Epithelial cell of esophagus (primary cell): ENCODE results near the gene SORCS2.

ENCODE experiments used
- DNase-seq: peaks from one replicate; pipeline ENCODE4 v3.0.0; 2010; ENCODE audit warnings: low read depth
- H3K4me3 ChIP-seq: 2 replicates; pipeline ENCODE4 v1.5.1; 2011; ENCODE audit warnings: mild to moderate bottlenecking, low read length, control low read depth
- TF ChIP-seq, protein P1 (sequence below): IDR thresholded peaks from 2 replicates; pipeline ENCODE4 v1.5.1; 2011; ENCODE audit warnings: low read depth, mild to moderate bottlenecking, low read length, control low read depth, inconsistent platforms; ENCODE audit not compliant: insufficient read depth; ENCODE audit errors: missing control alignments

The SORCS2 gene

DNA sequence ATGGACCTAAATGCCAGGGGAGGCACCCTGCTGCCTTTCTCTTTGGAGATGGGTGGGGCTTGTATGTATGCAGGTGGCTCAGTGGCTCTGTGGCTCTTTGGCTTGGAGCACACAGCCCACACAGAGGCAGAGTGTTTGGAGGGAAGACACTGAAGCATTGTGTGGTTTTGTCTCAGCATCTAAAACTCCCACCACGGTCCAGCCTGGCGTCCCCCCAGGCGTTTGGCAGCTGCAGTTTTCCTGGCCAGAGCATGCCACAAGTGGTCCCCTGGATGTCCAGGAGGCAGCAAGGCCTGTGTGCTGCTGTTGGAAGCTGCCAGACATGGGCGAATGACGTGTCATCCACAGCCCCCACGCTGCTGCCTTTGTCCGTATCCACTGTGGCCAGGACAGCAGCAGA lies 274.6 kb downstream of the SORCS2 start:
- TF ChIP-seq, protein P1, sequence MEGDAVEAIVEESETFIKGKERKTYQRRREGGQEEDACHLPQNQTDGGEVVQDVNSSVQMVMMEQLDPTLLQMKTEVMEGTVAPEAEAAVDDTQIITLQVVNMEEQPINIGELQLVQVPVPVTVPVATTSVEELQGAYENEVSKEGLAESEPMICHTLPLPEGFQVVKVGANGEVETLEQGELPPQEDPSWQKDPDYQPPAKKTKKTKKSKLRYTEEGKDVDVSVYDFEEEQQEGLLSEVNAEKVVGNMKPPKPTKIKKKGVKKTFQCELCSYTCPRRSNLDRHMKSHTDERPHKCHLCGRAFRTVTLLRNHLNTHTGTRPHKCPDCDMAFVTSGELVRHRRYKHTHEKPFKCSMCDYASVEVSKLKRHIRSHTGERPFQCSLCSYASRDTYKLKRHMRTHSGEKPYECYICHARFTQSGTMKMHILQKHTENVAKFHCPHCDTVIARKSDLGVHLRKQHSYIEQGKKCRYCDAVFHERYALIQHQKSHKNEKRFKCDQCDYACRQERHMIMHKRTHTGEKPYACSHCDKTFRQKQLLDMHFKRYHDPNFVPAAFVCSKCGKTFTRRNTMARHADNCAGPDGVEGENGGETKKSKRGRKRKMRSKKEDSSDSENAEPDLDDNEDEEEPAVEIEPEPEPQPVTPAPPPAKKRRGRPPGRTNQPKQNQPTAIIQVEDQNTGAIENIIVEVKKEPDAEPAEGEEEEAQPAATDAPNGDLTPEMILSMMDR, result no peak
- H3K4me3 ChIP-seq, result no peak overlapping the region
- DNase-seq, result no peak

- no peak for DNase-seq
- TF ChIP-seq, protein P1, result no peak
- H3K4me3 ChIP-seq, result no peak overlapping the region
These were observed 275.1 kb downstream of the SORCS2 start for GRCh38 chr4:7467471-7467870.

GRCh38 chr4:7469023-7469422 lies 276.7 kb downstream of the SORCS2 start:
- no peak for DNase-seq

DNA sequence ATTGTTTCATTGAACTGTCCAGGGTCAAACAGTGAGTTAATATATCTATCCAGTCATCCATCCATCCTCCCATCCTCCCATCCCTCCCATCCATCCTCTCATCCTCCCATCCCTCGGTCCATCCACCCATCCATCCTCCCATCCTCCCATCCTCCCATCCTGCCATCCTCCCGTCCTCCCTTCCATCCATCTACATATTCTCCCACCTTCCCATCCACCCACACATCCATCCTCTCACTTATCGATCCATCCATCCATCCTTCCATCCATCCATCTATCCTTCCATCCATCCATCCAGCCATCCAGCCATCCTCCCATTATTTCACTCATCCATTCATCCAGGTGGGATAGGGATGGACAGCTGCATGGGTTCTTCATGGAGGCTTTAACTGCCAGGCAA lies 277.8 kb downstream of the SORCS2 start:
- DNase-seq, result no peak
- no peak overlapping the region for H3K4me3 ChIP-seq
- TF ChIP-seq, protein P1, result no peak

More at GRCh38 chr4:7469023-7469422, 276.7 kb downstream of the SORCS2 start:
- H3K4me3 ChIP-seq, result no peak overlapping the region
- TF ChIP-seq, protein P1, result no peak

DNA sequence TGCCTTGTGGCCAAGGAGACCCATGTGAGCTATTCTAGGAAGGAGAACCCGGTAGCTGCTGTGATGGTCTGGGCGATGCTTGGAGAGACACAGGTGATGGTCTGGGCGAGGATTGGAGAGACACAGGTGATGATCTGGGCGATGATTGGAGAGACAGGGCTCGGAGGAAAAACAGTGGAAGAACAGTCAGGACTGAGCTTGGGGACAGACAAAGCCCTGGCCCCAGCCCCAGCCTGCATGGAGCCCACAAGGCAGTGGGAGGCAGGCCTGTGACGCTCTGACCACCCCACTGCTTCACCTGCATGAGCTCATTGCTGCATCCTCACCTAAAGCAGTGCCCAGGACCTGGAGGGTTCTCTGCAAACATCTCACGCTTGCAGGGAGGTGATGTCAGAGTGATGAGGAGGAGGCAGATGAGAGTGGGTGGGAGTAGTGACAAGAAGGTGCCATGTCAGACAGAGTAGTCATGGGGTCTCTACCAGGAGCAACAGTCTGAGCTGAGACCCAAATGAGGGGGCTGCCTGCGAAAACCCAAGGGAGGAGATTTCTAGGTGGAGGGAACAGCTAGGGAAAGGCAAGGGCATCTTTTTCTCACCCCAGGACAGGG lies 278.3 kb downstream of the SORCS2 start:
- no peak overlapping the region for H3K4me3 ChIP-seq
- TF ChIP-seq, protein P1, result no peak
- no peak for DNase-seq

- H3K4me3 ChIP-seq, result no peak overlapping the region
- TF ChIP-seq, protein P1, result no peak
- DNase-seq, result no peak
These were observed 280.2 kb downstream of the SORCS2 start for GRCh38 chr4:7472442-7473013.

- H3K4me3 ChIP-seq, result no peak overlapping the region
- TF ChIP-seq, protein P1, result no peak
- DNase-seq, result no peak
These were observed 280.7 kb downstream of the SORCS2 start for GRCh38 chr4:7473081-7473480.
